Thymus (tissue), 11 donors: ENCODE measurements around the gene ACIN1. TPM values are rescaled to one million over a fixed set of nuclear protein-coding genes. Genes with fewer than 3 reads are reported as not detected.
"Not testable (repeated sequence)": the region's sequence is repeated elsewhere in the genome, so short reads cannot be mapped to it uniquely, and the experiment has no call there.

Source experiments
- DNase-seq, 9 donors: peaks; one replicate each; pipeline ENCODE4 v3.0.0-alpha.2; 2013; ENCODE audit warnings: low spot score in 9 of 9, low read depth in 6 of 9, missing footprints in 1 of 9
- H3K27ac ChIP-seq, 2 donors: one replicate each; pipeline ENCODE4 v1.5.1; 2013; ENCODE audit warnings: control low read depth in 1 of 2, low read depth in 1 of 2, low read length in 1 of 2, mild to moderate bottlenecking in 1 of 2, moderate library complexity in 1 of 2
- H3K27me3 ChIP-seq, 2 donors: one replicate each; pipeline ENCODE4 v1.5.1; 2013; ENCODE audit warnings: low read length in 1 of 2; ENCODE audit not compliant: control insufficient read depth in 2 of 2, insufficient read depth in 1 of 2
- H3K36me3 ChIP-seq, 2 donors: one replicate each; pipeline ENCODE4 v1.5.1; 2013; ENCODE audit warnings: low read length in 1 of 2, mild to moderate bottlenecking in 1 of 2, moderate library complexity in 1 of 2; ENCODE audit not compliant: control insufficient read depth in 2 of 2, insufficient read depth in 2 of 2
- H3K4me1 ChIP-seq, 2 donors: one replicate each; pipeline ENCODE4 v1.5.1; 2013; ENCODE audit warnings: low read length in 2 of 2; ENCODE audit not compliant: control insufficient read depth in 2 of 2, insufficient read depth in 2 of 2
- H3K4me3 ChIP-seq, 2 donors: one replicate each; pipeline ENCODE4 v1.5.1; 2013; ENCODE audit warnings: low read length in 2 of 2, control low read depth in 1 of 2, mild to moderate bottlenecking in 1 of 2
- H3K9me3 ChIP-seq, 2 donors: one replicate each; pipeline ENCODE4 v1.5.1; 2013; ENCODE audit warnings: low read length in 1 of 2, mild to moderate bottlenecking in 1 of 2; ENCODE audit not compliant: control insufficient read depth in 2 of 2, insufficient read depth in 1 of 2
- WGBS: extraction: QIAGEN DNeasy Blood & Tissue Kit; methylation state at CpG from one replicate; pipeline ENCODE4 v1.1.7; 2013; 5-methylcytosine and 5-hydroxymethylcytosine counted together
- polyA plus RNA-seq: library from polyadenylated mRNA; stranded (reverse); fragments of 200-250 nt; gene quantifications from one replicate; pipeline ENCODE4 v1.2.3, GENCODE V29; 2013
- total RNA-seq: library from RNA; stranded (reverse); fragments of 120-200 nt; gene quantifications from one replicate; pipeline ENCODE4 v1.2.4, GENCODE V29; 2013
- donor health status: healthy.

The ACIN1 gene
- total and polyA plus RNA-seq, 2 donors, result 75.6 to 123 TPM

DNA sequence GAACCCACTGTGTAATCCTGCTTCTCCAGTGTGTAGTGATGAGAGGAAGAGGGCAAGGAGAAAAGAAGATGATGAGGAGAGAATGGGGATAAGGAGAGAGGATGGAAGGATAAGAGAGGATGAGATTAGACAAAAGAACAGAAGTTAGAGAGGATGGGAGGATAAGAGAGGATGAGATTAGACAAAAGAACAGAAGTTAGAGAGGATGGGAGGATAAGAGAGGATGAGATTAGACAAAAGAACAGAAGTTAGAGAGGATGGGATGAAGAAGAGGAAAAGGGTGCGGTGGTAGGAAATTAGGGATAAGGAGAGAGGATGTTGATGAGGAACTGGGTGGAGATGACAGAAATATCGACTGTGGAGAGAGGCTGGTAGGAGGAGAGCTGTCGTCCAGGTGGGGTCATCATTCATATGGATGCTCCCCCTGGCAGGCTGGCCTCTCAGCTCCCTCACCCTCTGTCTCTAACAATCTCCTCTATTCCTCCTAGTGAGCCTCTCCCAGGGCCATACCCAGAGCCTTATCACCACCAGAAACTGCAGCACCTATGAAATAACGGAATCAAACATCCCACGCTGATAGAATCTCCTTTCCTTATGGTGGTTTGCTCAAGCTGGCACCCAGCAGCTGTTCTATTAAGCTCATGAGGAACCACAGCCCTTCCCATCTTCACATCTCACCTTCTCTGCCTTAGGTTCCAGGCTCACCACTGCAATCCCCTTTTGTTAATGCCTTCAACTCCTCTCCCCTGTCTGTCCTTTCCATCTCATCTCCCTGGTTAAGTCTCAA, 15.8 kb upstream of the ACIN1 start:
- Histone ChIP-seq H3K9me3 (peaks cover 0 to 3% of the 10 kb centered on the region in 2 donors), H3K27me3 (peaks cover 3 to 42% of the 10 kb centered on the region in 2 donors), H3K4me1 (no peaks in the 10 kb centered on the region), H3K27ac (no peak overlapping the region), H3K4me3 (no peak overlapping the region), H3K36me3 (no peaks in the 10 kb centered on the region)
- DNase-seq, result no peak
- 64% methylated on average over 5 of the region's 5 CpGs for WGBS

DNA sequence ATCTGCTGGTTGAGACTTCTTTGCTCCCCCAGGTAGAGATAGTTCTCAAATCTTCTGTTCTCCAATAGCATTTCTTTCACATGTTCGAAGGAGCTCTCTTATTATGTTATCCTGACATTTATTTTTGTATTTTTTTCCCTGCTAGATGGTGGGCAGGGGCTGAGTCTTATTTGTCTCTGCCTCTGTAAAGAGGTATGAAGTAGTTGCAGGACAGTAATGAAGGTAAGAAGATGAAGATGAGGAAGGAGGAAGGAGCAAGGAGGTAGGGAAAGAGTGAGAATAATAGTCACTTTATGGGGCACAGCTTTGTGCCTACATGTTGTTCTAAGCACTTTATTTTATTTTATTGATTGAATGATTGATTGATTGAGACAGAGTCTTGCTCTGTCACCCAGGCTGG, 14.8 kb upstream of the ACIN1 start:
- Histone ChIP-seq H3K27ac (no peak overlapping the region), H3K27me3 (peaks cover 3 to 39% of the 10 kb centered on the region in 2 donors), H3K4me1 (no peaks in the 10 kb centered on the region), H3K4me3 (no peak overlapping the region), H3K36me3 (no peaks in the 10 kb centered on the region), H3K9me3 (peaks cover 0 to 3% of the 10 kb centered on the region in 2 donors)
- 95% methylated on average over 1 of the region's 1 CpG for WGBS
- DNase-seq, result no peak

DNA sequence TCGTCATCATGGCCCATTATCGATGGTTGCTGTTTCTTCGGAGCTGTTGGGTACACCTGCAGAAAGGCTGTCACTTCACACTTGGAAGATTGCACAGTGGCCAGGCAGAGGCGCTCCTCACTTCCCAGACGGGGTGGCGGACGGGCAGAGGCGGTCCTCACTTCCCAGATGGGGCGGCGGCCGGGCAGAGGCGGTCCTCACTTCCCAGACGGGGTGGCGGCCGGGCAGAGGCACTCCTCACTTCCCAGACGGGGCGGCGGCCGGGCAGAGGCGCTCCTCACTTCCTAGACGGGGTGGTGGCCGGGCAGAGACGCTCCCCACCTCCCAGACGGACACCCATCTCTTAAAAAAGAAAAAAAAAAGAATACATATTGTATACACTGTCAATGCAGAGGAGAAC, 13.2 kb upstream of the ACIN1 start:
- not testable (repeated sequence) for H3K4me3 ChIP-seq, H3K36me3 ChIP-seq, H3K4me1 ChIP-seq, H3K27ac ChIP-seq, DNase-seq, H3K9me3 ChIP-seq
- peaks cover 3 to 30% of the 10 kb centered on the region in 2 donors for H3K27me3 ChIP-seq
- WGBS, result 96% methylated on average over 24 of the region's 24 CpGs

DNA sequence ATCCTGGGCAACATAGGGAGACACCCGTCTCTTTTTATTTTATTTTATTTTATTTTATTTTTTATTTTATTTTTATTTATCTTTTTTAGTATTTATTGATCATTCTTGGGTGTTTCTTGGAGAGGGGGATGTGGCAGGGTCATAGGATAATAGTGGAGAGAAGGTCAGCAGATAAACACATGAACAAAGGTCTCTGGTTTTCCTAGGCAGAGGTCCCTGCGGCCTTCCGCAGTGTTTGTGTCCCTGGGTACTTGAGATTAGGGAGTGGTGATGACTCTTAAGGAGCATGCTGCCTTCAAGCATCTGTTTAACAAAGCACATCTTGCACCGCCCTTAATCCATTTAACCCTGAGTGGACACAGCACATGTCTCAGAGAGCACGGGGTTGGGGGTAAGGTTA, 12.7 kb upstream of the ACIN1 start:
- H3K4me3 ChIP-seq, H3K9me3 ChIP-seq, H3K4me1 ChIP-seq, H3K27ac ChIP-seq, H3K36me3 ChIP-seq, DNase-seq: not testable (repeated sequence)
- WGBS, result 98% methylated on average over 3 of the region's 5 CpGs
- peaks cover 3 to 26% of the 10 kb centered on the region in 2 donors for H3K27me3 ChIP-seq

DNA sequence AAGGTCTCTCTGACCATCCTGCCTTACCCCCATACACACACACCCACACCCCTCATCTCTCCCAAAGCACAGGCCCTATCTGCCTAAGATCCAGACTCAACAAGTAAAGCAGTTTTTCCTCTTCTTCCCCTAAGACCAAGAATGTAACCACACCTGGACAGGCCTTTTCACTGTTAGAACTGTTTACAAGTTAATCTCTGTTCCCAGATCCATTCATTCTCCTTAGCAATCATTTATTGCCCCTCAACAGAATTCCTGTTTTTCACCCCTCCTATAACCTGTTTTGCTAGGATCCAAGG, 11.8 kb upstream of the ACIN1 start:
- no peak overlapping the region for H3K27ac ChIP-seq
- no peak overlapping the region for H3K4me3 ChIP-seq
- H3K4me1 ChIP-seq, result no peaks in the 10 kb centered on the region
- no peak for DNase-seq
- H3K9me3 ChIP-seq, result peaks cover 0 to 3% of the 10 kb centered on the region in 2 donors
- no peaks in the 10 kb centered on the region for H3K36me3 ChIP-seq
- H3K27me3 ChIP-seq, result peaks cover 3 to 18% of the 10 kb centered on the region in 2 donors

DNA sequence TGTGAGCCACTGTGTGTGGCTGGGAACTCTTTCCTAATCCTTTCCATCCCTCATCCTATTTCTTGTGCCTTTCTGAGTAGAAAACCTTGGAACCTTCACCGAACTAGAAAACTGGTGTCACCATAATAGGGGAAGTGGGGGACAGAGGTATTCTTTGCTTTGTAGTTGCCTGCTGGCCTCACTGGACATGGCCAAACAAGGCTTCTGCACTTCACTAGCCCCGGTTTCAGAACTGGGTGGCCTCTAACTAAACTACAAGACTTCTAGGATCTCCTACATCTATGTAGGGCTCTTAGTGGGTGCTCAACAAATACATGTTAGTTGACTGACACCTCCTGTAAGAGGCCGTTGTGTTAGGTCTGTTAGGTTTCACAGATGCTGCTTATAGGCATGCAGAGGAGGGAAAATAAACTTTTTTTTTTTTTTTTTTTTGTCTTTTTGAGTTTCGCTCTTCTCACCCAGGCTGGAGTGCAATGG, 10.4 kb upstream of the ACIN1 start:
- Histone ChIP-seq H3K27ac (no peak overlapping the region), H3K27me3 (peaks cover 0 to 7% of the 10 kb centered on the region in 2 donors), H3K9me3 (peaks cover 0 to 3% of the 10 kb centered on the region in 2 donors), H3K4me1 (no peaks in the 10 kb centered on the region), H3K36me3 (no peaks in the 10 kb centered on the region), H3K4me3 (no peak overlapping the region)
- WGBS, result 97% methylated on average over 4 of the region's 4 CpGs
- no peak for DNase-seq

DNA sequence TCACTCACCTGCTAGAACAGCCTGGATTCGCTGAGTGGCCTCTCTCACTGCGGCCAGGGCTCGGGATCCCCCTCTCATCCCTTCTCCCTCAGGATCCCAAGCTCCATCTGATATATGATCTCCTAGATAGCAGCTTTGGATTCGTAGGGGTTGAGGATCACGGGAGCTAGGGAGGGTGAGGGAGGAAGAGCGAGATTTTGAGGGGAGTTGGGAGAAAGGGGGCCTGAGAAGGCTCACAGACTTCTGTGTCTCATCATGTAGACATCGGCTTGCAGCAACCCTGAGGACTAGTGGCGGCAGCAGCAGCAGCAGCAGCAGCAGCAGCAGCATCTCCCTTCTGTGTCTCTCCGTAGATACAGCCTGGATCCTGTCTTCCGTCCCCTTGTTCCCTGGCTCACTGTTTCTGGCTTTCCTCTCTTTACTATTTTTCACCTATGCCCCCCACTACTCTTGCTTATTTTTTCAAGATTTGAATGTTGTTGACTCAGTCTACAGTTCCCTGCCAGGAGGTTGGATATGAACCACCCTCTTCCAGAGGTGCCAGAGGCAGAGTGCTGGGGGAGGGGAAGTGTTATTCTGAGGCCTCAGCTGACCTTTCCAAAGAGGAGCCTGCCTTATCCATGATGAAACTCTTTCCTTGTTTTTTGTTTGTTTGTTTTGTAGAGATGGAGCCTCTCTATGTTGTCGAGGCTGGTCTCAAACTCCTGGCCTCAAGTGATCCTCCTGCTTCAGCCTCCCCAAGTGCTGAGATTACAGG, 9.8 kb upstream of the ACIN1 start, which contains the start of gene CIROP:
Gene CIROP, minus strand, starts transcription at position 399 of the 757 bp plus-strand sequence. Its CDS starts 69 bp downstream, at position 330.
- Histone ChIP-seq H3K36me3 (no peaks in the 10 kb centered on the region), H3K4me3 (no peak within 1 kb of the TSS), H3K27me3 (peaks cover 0 to 2% of the 10 kb centered on the region in 2 donors), H3K4me1 (no peaks in the 10 kb centered on the region), H3K27ac (no peak within 1 kb of the TSS), H3K9me3 (peaks cover 0 to 3% of the 10 kb centered on the region in 2 donors)
- 92% methylated on average over 11 of the region's 11 CpGs for WGBS
- no peak for DNase-seq

DNA sequence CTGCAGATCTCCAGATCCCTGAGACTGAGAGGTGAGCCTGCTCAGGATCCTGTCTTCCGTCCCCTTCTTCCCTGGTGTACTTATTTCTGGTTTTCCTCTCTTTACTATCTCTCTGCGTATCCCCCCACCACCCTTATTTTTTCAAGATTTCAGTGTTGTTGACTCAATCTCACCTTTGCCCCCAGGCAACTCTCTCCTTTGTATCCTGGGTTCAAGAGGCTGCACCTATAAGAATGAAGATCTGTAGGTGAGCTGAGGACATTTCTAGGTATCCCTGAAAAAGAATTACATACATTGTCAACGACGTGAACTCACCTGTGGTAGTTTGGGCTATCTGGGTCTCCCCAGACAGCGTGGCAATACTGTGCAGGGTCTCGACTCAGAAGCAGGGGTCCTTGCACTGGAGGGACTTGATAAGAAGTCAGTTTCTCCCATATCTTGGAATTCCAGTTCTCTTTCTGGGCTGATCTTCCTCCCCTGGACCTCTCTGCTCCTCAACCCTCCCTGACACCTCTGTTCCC, 9.2 kb upstream of the ACIN1 start:
- H3K4me3 ChIP-seq, result no peak overlapping the region
- H3K36me3 ChIP-seq, result peaks cover 0 to 2% of the 10 kb centered on the region in 2 donors
- peaks cover 0 to 3% of the 10 kb centered on the region in 2 donors for H3K9me3 ChIP-seq
- H3K4me1 ChIP-seq, result no peaks in the 10 kb centered on the region
- peaks cover 0 to 2% of the 10 kb centered on the region in 2 donors for H3K27me3 ChIP-seq
- 95% methylated on average over 6 of the region's 6 CpGs for whole genome bisulfite sequencing
- DNase-seq, result no peak
- H3K27ac ChIP-seq, result no peak overlapping the region

DNA sequence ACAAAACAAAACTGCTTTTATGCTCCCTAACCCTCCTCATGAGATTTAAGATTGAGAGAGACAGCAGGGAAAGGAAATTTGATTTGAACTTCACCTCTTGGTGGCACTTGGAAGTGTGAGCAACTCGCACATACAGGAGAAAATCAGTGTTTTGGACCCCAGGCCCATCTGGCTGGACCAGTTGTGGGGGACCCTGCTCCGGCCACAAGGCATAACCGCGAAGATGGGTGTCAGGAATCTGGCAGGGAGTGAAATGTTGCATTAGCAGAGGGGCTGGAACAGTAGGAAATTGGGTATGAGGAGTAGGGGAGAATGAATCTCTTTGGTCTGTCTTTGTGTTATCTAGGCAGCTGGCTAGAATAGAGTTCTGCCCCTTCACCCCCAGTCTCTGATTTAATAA, 8.6 kb upstream of the ACIN1 start:
- peaks cover 0 to 2% of the 10 kb centered on the region in 2 donors for H3K27me3 ChIP-seq
- H3K9me3 ChIP-seq, result no peaks in the 10 kb centered on the region
- H3K27ac ChIP-seq, result no peak overlapping the region
- H3K4me3 ChIP-seq, result no peak overlapping the region
- 96% methylated on average over 4 of the region's 4 CpGs for WGBS
- H3K4me1 ChIP-seq, result no peaks in the 10 kb centered on the region
- DNase-seq, result no peak
- peaks cover 2 to 8% of the 10 kb centered on the region in 2 donors for H3K36me3 ChIP-seq
